ENCODE results near the gene UBE2M.
"Not testable (repeated sequence)": the region's sequence is repeated elsewhere in the genome, so short reads cannot be mapped to it uniquely, and the experiment has no call there.

UBE2M gene

DNA sequence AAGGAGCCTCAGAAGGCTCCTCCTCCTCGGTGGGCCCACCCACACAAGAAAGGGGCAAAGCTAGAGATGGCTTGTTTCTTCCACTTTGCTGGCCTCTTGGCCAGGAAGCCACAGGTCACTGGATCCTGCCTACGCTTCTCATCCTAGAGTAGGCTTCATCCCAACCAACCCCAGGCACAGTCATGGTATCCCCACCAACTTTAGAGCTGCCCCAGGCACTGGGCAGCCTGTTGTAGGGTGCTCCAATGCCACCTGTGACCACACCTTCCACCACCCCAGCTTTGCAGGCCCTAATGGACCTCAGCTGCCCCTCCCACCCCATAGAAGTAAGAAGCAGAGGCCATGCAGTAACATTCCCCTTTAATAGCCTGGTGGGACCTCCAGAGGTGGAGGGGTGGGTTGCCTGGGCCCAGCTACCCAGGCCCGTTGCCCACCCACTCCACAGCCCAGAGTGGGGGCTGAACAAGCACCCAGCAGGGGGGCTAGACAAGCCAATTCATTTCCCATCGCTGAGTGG lies 3.0 kb downstream of the UBE2M start:
- no peak for DNase-seq

DNA sequence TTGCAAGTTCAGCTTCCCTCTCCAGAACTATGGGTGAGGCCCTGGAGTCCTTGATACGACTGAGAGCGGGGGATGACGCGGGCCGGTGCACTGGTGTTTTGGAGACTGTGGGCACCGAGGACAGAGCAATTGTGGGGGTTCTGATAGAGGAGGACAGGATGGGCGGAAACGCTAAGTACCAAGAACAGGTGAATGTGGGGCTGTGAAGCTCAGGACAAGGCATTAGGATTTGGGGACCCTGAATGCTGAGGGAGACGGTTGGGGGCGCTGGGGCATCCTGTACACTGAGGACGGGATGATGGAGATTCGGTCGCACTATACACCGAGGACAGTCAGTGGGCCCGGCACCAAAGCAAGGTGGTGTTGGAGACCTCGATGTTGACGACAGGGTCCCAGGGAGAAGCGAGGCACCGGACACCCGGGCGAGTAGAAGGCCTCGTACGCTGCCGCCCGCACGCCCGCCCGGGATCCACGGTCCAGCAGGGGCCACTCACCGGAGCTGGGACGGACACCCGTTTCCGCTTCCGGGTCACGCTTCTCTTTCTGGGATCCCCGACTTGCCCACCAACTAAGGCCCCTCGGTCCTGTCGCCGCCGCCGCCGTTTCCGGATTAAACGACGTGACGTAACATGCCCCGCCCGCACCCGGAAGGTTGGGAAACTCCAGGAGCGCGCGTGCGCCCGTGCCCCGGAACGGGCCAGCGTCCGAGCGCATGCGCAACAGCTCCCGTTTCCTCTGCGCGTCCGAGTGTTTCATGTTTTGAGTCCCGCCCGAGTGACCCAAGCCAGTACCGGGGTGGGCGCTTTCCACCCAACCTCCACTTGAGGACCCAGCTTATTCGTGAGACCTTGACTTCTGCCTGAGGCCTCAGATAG lies 3.7 kb downstream of the UBE2M start, which contains the start of gene CHMP2A:
Gene CHMP2A (minus strand): TSS at position 612 of the 875 bp plus-strand sequence. CDS start 893 bp downstream, outside the sequence.
- DNase-seq, result no peak

DNA sequence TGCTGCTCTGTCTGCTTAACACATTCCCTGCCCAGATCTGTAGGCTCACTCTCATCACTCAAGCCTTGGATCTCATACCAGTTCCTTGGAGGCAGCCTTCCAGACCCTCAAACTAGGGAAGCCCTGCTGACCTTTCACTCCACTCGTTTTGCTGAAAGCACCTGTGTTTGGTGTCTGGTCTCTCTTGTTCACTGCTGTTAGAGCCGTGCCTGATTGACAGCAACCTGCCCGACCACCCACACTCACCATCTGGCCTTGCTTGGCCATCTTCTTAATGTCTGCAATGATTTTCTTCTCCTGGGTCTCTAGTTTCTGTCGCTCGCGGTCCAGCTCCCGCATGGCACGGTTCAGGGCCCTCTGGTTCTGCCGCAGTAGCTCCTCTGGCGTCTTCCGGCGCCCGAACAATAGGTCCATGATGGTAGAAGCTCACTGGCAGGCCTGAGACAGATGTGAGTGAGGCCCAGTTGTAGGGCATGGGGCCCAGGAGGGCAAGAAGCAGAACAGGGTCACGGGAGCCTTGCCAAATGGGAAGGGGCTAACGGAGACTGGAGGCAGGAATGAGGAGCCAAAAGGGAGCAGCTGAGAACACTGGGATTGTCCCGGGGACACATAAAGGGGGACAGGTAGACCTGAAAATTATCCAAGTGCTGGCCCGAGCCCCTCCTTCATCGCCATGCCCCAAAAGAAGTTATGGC lies 4.5 kb downstream of the UBE2M start:
- no peak for DNase-seq

DNA sequence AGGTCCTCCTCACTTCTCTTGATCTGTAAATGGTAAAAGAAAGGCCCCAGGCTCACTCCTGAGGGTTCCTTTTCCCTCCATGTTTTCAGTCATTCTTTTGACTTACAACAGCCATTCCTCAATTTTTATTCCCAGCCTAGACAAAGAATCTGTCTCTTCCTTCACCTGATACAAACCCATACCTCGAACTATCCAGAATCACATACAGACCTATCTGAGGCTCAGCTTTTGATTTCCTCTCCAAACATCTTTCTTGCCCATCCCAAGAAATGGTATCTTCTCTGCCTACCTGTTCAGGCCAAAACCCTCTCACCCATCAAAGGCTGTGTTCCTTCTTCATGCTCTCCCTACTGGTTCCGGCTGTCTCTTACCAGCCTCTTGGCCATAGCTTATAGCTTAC lies 5.8 kb downstream of the UBE2M start:
- DNase-seq, result no peak

DNA sequence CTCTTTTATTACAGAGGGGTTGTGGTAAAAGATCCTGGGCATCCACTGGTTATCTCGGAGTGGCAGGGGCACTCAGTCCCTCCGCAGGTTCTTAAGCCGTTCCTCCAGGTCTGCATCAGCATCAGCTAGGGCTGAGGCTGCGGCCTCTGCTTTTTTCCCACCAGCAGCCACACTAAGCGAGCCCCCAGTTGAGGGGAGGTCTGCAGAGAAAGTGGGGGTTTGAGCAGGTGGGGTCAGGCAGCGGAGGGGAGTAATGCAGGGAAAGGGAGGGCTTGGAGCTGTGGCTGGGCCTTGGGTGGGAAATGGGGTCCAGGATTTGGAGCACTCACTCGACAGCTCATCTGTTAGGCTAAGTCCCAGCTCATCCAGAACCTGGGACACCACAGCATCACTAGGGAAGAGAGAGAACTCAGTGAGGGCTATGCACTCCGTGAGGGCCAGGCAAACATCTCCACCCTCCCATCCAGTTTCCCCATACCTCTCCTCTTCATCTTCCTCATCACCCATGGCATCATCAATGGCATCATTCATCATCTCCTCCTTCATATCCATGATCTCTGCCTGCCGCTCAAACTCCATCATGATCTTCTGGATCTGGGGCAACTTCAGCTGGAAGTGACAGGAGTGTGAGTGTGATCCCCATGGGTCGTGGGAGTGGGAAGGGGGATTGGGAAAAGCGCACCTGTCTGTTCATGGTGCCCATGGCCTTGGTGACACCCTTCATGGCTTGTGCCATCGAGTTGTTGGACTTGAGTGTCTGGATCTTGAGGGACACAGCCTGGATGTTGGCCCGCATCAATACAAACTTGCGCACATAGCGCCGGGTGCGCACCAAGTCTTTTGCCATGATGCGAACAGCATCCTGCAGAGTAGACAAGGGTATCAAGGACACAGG lies 6.6 kb downstream of the UBE2M start:
- no peak for DNase-seq

DNA sequence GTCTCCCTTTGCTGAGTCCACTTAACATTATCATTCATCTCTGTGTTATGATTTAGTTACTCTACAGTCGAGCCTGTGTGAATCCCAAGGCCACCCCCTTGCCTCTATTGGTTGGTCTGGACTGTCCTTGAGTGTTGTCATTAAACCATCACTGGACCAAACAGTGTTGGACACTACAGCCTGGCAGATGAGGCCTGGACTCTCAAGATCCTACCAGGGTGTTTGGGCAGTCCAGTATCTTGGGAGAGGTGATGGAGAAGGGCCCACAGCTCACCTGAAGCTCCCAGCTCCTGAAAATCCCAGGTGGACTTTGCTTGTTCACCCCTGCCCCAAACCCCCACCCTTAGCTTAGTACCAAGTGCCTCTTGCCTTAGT lies 7.3 kb downstream of the UBE2M start:
- DNase-seq, result no peak

DNA sequence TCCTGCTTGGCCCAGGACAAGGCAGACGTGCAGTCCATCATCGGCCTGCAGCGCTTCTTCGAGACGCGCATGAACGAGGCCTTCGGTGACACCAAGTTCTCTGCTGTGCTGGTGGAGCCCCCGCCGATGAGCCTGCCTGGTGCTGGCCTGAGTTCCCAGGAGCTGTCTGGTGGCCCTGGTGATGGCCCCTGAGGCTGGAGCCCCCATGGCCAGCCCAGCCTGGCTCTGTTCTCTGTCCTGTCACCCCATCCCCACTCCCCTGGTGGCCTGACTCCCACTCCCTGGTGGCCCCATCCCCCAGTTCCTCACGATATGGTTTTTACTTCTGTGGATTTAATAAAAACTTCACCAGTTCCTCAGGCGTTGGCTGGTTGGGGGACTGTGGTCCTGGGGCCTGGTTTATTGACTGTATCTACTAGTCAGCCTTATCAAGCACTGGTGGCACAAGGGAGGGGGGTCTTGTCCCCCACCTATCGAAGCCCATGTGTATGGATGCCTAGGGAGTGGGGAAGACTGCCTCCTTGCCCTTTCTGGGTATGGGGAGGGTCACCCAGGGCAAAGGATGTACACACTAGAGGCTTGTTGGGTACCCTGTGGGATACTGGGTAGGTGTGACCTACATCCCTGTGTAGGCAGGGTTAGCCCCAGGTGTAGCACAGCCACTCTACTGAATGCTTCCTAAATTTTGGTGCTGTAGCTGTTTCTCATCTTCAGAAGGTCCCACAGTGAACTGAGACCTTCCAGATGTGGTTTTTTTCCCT lies 7.9 kb downstream of the UBE2M start:
- DNase-seq, result no peak

DNA sequence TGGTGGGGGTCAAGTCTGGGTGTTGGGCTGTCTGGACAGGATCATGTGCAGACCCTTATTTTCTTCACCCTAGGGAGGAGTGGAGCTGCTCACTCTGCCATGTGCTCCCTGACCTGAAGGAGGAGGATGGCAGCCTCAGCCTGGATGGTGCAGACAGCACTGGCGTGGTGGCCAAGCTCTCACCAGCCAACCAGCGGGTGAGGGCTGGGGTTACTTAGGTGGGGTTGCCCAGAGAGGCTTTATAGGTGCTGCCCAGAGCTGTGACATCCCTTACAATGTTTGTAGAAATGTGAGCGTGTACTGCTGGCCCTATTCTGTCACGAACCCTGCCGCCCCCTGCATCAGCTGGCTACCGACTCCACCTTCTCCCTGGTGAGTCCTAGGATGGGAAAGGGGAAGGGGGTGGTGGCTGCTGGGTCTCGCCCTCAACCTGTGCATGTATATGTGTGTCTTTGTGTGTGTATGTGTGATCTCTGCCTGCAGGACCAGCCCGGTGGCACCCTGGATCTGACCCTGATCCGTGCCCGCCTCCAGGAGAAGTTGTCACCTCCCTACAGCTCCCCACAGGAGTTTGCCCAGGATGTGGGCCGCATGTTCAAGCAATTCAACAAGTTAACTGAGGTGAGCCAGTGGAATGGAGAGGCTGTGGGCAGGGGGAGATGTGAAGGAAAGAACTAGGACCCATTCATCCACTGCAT lies 8.6 kb downstream of the UBE2M start:
- DNase-seq, result no peak

DNA sequence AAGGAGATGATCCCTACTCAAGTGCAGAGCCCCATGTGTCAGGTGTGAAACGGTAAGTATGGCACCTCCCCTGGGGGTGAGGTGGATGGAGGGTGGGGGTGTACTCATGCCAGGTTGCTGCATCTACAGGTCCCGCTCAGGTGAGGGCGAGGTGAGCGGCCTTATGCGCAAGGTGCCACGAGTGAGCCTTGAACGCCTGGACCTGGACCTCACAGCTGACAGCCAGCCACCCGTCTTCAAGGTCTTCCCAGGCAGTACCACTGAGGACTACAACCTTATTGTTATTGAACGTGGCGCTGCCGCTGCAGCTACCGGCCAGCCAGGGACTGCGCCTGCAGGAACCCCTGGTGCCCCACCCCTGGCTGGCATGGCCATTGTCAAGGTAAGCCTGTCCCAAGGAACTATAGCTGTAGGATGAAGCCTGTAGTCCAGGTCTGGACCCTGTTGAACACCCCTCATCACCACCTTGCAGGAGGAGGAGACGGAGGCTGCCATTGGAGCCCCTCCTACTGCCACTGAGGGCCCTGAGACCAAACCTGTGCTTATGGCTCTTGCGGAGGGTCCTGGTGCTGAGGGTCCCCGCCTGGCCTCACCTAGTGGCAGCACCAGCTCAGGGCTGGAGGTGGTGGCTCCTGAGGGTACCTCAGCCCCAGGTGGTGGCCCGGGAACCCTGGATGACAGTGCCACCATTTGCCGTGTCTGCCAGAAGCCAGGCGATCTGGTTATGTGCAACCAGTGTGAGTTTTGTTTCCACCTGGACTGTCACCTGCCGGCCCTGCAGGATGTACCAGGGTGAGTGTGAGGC lies 9.3 kb downstream of the UBE2M start:
- DNase-seq, result no peak

DNA sequence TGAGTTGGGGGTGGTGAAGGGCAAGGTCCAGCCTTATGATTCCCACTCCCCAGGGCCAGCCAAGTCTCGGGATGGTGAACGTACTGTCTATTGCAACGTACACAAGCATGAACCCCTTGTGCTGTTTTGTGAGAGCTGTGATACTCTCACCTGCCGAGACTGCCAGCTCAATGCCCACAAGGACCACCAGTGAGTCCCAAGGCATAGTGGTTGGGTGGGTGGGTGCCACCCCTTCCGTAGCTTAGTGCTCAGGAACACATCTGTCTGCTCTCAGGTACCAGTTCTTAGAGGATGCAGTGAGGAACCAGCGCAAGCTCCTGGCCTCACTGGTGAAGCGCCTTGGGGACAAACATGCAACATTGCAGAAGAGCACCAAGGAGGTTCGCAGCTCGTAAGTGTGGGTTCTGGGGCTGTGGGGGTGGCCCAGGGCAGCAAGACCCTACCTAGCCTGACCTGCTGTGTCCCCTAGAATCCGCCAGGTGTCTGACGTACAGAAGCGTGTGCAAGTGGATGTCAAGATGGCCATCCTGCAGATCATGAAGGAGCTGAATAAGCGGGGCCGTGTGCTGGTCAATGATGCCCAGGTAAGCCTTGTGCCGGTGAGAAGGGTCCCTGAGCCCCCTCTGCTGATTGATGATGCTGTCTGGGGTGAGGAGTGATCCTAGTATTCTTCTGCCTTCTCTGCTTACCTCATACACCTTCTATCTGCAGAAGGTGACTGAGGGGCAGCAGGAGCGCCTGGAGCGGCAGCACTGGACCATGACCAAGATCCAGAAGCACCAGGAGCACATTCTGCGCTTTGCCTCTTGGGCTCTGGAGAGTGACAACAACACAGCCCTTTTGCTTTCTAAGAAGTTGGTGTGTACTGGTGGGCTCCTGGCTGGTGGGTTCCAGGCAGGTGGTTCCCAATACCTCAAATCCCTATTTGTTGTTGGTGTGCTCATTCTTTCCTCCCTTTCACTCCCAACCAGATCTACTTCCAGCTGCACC lies 10.8 kb downstream of the UBE2M start:
- DNase-seq, result no peak

DNA sequence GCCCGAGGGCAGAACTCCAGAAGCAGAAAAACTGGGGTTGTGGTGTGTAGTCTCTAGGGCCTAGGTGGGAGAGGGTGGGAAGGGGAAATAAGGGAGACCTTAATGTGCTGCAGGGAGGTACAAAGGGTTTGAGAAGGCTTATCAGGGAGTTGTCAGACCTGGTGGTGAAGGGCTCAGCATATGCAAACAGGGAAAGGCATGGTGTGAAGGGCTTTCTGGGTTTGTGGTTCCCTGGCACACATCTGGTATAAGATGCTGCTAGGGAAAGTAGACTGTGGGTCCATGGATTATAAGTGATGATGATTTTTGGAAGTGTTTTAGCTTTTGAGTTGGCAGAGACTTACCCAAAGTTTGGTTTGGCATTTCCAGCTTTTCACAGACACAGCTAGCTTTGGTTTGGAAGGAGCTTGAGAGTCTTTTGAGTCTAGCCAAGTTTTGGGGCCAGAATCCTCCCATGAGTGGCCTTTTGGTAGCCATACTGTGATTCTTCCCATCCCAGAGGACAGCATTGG lies 12.3 kb downstream of the UBE2M start:
- no peak for DNase-seq

DNA sequence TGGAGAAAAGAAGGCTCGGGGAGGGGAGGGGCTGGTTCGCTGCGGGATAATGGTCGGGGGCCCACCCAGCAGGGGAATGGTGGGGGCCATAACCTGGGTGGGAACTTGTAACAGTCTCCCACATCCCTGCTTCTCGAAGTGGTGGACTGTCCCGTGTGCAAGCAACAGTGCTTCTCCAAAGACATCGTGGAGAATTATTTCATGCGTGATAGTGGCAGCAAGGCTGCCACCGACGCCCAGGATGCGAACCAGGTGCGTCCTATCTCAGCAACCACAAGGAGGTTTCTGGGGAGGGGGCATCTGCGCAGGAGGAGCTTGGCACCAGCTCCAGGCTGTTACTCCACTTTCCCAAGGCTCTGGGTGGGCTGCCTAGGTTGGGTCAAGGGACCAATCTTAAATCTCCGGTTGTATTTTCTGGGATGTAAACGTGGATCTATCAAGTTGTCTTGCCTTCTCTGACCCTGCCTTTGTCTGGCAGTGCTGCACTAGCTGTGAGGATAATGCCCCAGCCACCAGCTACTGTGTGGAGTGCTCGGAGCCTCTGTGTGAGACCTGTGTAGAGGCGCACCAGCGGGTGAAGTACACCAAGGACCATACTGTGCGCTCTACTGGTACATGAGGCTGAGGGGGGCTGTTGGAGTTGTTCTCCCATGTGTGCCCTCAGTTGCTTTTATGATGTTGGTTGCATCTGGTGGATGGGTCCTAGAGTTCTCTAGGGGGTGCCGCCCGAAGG lies 13.0 kb downstream of the UBE2M start:
- DNase-seq, result no peak

DNA sequence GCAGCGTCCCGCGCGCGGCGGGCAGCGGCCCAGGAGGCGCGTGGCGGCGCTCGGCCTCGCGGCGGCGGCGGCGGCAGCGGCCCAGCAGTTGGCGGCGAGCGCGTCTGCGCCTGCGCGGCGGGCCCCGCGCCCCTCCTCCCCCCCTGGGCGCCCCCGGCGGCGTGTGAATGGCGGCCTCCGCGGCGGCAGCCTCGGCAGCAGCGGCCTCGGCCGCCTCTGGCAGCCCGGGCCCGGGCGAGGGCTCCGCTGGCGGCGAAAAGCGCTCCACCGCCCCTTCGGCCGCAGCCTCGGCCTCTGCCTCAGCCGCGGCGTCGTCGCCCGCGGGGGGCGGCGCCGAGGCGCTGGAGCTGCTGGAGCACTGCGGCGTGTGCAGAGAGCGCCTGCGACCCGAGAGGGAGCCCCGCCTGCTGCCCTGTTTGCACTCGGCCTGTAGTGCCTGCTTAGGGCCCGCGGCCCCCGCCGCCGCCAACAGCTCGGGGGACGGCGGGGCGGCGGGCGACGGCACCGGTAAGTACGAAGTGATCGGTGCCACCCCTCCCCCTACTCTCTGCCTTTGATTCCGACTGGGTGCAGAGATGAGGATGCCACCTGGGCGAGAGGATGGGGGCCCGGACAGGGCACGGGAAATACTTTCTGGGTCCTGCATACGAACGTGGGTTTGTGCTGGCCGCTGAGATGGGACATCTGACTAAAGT lies 13.7 kb downstream of the UBE2M start:
- DNase-seq, result no peak

DNA sequence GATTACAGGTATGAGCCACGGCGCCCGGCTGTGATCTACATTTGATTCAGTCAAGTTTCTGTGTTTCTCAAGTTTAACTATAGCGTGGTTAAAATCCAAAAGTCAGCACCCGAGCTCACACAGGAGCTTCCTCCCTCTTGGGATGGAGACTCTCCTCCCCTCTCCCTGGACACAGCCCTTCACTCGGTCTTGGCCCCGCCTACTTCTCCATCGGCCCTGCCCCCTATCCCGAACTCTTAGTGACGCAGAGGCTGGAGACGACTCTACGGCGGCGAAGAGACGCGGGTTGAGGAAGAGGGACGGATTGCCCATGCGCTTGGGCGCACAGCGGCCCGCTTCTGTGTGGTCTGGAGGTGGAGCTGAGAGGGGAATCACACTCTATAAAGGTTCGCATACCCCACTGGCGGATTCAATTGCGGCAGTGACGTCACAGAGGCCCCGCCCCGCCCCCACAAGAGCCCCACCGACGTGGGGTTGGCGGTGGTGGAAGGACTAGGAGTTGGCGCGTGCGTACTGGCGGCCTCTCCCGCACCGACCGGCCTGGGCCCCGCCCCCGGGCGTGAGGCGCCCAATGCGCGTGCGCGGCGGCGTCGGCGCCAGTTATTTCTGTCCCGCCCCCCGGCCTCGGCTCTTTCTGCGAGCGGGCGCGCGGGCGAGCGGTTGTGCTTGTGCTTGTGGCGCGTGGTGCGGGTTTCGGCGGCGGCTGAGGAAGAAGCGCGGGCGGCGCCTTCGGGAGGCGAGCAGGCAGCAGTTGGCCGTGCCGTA lies 14.4 kb downstream of the UBE2M start, which contains the start of gene TRIM28:
Gene TRIM28 (plus strand): TSS at position 239 of the 765 bp plus-strand sequence. CDS start 694 bp downstream, outside the sequence.
- no peak for DNase-seq

DNA sequence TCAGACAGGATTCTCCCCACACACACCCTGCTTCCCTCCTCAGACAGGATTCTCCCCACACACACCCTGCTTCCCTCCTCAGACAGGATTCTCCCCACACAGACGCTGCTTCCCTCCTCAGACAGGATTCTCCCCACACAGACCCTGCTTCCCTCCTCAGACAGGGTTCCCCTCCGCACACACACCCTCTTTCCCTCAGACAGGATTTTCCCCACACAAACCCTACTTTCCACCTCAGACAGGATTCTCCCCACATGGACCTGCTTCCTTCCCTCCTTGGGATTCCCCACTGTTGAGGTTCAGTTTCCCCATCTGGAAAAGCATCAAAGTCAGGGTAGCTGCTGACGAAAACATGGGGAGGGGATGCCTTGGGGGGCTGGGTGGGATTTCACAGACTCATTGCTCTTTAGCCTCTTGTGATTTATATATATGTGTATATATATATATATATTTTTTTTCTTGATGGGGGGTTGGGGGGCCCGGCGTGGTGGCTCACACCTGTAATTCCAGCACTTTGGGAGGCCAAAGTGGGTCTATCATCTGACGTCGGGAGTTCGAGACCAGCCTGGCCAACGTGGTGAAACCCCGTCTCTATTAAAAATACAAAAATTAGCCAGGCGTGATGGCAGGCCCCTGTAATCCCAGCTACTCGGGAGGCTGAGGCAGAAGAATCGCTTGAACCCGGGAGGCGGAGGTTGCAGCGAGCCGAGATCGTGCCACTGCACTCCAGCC lies 15.6 kb downstream of the UBE2M start:
- not testable (repeated sequence) for DNase-seq

DNA sequence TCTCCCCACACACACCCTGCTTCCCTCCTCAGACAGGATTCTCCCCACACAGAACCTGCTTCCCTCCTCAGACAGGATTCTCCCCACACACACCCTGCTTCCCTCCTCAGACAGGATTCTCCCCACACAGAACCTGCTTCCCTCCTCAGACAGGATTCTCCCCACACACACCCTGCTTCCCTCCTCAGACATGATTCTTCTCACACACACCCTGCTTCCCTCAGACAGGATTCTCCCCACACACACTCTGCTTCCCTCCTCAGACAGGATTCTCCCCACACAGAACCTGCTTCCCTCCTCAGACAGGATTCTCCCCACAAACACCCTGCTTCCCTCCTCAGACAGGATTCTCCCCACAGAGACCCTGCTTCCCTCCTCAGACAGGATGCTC lies 19.2 kb downstream of the UBE2M start:
- DNase-seq, result not testable (repeated sequence)

All from MV-4-11 (cell line).